Measurements from ENCODE around the gene CPT1A. TPM values are rescaled to one million over a fixed set of nuclear protein-coding genes. Genes with fewer than 3 reads are reported as not detected.

Gene CPT1A
- polyA plus RNA-seq, 4 donors: 31.6 to 37.1 (median 35.4) TPM

DNA sequence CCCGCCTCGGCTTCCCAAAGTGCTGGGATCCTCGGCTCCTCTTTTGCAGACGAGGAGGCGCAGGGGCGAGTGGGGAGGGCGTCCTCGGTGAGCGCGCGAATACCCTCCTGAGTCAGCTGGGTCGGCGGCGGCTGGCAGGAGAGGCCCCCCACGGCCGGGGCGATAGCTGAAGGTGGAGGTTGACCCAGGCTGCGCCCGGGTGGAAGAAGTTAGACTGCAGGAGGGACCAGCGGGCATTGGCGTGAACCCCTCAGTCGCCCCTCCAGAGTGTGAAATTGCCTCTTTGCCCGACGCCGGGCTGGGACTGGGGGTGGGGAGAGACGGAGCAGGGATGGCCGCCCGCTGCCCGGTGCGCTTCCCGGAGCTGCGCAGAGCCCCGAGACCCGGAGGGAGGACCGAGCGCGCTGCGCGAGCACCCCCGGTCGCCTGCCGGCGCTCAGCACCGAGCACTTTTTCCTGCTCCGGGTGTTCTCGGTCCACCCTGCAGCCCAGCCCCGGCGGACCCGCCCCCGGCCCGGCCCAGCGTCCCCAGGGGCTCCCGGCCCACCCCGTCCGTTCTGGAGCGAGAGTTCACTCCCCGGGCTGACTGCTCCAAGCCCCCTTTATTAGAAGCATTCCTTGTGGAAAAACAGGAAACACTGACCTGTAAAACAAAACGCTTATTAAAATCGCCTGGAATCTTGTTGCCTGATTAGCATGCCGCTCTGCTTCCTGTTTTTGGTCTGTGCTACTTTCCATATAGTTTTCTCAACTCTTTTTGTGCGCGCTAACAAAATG lies 13.7 kb upstream of the CPT1A start:
- no peak for DNase-seq (ENCODE audit: low read depth in 4 of 4, low spot score in 3 of 4)

DNA sequence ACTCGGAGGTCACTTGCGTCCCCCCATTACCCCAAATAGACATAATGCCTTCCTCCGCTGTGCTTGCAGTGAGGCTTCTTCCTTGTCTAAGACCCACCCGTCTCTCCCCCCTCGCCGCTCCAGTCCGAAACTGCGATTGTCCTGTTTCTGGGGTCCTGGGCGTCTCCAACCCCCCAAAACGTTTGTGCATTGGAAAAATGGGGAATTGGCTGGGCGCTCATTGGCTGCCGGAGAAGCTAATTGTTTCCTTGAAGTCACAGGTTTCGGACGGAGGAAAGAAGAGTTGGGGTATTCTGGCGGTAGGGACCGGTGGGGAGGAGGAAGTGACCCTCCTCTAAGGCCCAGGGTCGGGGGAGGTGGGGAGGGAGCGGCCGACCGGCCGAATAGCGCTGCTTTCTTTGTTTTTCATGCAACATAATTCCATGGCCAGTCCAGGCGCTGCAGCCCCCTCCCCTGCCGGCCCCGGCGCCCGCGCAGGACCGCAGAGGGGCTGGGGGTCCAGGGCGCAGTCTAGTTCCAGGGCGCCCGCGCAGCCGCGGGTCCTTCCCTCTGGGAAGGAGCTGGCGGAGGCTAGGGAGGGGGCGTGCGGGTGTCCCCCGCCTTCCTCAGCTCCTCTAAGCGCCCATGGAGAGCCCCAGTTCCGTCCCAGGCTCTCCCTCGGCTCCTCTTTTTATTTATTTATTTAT lies 12.7 kb upstream of the CPT1A start:
- no peak for DNase-seq (ENCODE audit: low read depth in 4 of 4, low spot score in 3 of 4)

DNA sequence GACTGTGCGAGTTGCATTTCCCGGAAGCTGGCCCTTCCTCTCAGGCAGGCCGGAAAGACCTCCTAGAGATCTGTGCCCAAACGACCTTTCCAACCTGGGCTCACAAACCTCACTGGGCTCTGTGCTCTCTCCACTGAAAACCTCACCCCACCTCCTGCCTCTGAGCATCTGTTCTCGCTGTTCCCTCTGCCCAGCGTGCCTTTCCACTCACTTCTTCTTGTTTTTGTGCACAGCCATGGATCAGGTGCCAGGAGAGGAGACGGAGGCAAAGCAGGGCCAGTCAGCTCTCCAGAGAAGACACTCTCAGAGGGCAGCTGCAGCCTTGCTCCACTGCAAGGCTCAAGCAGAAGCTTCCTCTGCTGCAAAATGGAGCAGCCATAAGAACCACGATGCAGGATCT lies 10.9 kb upstream of the CPT1A start:
- DNase-seq (ENCODE audit: low read depth in 4 of 4, low spot score in 3 of 4): no peak

DNA sequence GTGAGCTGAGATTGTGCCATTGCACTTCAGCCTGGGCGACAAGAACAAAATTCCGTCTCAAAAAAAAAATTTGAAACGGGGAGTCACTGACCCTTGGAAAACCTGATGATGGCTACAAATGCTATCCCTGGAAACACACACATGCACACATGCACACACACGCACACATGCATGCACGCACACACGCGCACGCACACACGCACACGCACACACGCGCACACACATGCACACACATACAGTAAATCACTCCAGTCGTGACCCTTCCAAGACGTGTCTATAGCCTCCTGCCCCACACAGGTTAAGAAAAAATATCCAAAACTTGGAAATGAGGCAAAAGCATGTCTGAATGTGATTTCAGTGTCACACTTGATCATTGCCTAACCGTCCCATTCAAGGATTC lies 6.7 kb upstream of the CPT1A start:
- DNase-seq (ENCODE audit: low read depth in 4 of 4, low spot score in 3 of 4): no peak

DNA sequence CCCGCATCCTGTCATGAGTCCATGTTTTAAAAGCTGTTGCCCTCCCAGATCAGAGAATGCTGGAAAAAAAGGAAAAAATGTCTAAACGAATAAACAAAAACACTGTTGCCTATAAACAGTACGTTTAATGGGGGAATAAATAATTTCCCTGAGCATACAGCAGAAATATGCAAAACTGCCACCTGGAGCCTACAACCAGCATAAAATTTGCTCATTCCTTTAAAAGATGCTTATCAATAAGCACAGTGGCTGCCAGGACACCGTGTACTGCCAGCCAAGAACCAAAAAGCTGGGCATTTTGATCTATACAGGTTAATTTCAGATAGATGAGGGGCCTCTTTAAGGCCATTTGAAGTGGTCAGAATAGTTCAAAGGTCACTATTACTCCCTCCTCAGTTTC lies 5.7 kb upstream of the CPT1A start:
- DNase-seq (ENCODE audit: low read depth in 4 of 4, low spot score in 3 of 4): no peak

DNA sequence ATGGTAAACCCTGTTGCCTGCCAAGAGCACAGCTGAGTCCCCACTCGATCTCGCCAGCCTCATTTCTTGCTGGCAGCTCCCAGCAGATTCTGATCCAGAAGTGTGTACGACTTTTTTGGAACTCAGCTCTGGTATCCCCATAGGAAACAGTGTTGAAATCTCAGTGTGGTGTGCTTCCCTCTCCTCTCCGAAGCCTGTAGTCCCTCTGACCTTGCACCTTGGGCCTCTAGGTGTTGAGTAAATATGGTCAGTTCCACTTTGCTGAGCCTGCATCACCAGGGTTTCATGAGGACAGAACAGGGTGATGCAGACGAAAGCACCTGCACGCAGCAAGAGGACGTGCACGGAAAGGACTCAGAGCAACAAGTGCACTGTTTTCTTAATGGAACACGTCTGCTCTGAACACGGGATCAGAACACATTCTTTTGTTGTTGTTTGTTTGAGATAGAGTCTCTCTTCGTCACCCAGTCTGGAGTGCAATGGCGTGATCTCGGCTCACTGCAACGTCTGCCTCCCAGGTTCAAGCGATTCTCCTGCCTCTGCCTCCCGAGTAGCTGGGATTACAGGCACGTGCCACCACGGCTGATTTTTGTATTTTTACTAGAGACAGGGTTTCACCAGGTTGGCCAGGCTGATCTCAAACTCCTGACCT lies 3.8 kb upstream of the CPT1A start:
- DNase-seq (ENCODE audit: low read depth in 4 of 4, low spot score in 3 of 4): no peak

DNA sequence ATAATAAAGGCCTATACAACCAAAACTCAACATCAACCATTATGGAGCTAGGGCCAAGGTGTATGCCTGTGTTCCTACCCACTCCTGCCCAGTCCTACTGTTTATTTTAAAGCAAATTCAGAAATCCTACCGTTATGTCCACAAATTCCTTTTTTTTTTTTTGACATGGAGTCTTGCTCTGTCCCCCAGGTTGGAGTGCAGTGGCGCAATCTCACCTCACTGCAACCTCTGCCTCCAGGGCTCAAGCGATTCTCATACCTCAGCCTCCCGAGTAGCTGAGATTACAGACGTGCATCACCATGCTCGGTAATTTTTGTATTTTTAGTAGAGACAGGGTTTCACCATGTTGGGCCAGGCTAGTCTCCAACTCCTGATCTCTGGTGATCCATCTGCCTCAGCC lies 3.1 kb upstream of the CPT1A start:
- no peak for DNase-seq (ENCODE audit: low read depth in 4 of 4, low spot score in 3 of 4)

DNA sequence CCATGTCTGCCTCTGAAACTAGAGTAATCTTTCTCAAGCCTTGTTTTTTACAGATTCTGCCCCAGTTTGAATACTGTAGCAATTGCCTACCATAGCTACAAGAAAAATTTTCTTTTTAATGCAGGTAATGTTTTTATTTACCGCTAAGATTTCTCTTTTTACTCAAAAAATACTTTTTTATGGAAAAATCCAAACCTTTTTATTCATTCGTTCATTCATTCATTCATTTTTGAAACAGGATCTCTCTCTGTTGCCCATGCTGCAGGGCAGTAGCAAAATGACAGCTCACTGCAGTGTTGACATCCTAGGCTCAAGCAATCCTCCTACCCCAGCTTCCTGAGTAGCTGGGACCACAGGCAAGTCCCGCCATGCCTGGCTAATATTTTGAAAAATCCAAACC lies 2.7 kb upstream of the CPT1A start:
- DNase-seq (ENCODE audit: low read depth in 4 of 4, low spot score in 3 of 4): no peak

DNA sequence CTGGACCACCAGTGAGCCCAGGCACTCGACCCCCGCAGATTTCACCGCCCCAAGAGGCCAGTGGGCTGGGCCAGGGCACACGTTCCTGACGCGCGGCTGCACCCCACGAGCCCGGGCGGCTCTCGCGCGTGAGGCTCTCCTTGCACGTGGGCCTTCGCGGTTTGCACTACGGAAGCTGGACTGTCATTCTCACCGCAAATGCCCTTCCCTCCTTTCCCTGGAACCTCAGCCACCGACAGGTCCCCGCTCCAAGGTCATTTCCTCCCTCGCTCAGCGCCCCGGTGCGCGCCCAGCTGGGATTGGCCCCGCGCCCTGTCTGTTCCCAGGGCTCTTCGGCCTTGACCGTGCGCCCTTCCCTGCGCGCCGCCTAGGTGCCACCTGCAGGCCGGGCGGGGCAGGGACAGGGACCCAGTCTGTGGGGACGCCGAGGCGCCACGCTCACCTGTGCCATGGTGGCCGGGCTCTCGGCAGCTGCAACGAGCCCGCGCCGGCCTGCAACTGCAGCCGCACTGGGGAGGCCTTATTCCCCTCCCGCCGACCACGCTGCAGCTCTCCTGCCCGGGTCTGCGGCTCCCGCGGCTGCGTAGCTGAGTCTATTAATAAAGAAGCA lies 2.1 kb upstream of the CPT1A start:
- DNase-seq (ENCODE audit: low read depth in 4 of 4, low spot score in 3 of 4): no peak

DNA sequence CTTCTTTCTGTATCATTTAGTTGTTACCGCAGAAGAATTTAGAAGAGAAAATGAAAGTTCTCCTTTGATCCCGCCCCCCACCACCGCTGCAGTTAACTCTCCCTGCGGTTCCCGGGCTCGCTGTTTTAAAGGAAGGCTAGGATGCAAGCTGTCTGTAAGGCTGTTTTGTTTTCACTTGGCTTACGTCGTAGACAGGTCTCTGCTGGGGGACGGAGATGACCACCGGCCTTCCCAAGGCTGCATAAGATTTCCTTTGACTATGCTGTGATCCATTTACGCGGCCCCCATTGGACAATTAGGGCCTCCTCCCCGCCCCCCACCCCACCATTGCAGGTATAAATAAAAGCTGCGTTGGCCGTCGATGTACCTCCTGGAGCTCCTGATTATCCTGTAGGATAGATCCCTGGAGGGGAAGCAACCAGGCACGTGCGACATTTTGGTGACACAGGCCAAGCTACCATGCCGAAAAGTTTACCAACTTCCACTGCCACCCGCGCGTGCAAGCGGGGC lies 1.4 kb upstream of the CPT1A start:
- no peak for DNase-seq (ENCODE audit: low read depth in 4 of 4, low spot score in 3 of 4)

DNA sequence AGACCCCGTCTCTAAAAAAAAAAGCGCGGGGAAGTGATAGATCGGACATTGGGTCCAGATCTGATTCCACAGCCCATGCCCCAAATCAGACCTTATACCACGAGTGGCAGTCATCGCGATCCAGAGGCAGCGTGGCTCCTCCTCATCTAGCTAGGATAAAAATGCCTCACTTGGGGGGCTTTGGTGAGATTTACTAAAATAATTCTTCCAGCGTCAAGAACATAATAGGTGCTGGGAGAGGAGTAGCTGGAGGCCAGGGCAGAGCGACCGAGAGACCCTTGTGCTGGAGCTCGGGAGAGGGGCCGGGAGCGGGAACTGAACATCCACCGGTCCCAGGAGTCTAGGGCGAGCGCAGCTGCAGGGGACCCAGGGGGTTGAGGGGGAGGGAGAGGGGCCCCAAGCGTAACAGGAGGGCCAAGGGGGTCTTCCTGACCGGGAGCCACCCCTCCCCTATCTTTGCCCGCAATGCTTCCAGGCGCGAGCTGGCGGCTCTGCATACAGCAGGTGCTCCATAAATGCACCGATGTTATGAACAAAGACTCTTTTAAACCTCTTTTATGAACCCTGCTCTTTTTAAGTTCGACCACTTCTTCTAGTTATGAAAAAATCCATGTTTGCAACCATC lies 823 bp upstream of the CPT1A start:
- no peak for DNase-seq (ENCODE audit: low read depth in 4 of 4, low spot score in 3 of 4)

DNA sequence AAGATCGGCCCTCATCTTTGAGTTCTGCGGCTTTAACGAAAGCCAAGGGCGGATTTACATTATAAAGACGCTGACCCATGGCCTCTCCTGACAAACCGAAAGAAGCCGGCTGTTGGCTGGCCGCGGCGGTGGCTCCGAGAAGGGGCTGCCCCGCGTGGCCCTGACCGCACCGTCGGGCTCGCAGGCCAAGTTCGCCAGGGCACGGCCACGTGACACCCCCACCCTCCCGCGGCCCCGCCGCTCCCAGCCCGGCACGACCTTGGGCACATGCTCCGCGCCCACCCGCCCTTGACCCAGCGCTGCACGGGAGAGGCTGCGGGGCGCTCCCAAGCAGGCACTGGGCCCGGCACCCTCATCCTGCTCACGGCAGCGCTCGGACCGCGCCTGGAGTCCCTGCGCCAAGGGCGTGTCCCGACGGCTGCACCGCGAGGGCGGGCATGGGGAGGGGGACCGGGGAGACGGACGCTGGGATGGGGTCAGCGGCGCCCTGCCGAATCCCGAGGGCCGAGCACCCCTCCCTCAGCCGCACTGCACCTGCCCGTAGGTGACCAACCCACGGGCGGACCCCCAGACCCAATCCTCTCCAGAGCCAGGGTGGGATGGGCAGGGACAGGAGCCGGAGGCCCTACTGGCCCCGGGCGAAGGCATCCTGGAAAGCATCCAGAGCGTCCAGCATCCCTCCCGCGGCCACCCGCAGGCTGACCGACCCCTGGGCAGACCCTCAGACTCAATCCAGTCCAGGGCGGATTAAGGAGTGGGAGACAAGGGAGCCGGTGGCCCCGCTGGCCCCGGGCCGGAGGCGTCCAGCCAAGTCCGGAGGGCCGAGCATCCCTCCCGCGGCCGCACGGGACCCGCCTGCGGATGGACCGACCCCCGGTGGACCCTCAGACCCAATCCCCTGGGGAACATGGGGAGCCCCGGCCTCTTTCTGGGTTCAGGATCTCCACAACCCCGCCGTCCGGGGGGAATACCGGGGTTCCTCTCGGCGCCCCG lies 759 bp downstream of the CPT1A start:
- peak in 1 of 4 donors; percentile 51 for DNase-seq (ENCODE audit: low read depth in 4 of 4, low spot score in 3 of 4)

DNA sequence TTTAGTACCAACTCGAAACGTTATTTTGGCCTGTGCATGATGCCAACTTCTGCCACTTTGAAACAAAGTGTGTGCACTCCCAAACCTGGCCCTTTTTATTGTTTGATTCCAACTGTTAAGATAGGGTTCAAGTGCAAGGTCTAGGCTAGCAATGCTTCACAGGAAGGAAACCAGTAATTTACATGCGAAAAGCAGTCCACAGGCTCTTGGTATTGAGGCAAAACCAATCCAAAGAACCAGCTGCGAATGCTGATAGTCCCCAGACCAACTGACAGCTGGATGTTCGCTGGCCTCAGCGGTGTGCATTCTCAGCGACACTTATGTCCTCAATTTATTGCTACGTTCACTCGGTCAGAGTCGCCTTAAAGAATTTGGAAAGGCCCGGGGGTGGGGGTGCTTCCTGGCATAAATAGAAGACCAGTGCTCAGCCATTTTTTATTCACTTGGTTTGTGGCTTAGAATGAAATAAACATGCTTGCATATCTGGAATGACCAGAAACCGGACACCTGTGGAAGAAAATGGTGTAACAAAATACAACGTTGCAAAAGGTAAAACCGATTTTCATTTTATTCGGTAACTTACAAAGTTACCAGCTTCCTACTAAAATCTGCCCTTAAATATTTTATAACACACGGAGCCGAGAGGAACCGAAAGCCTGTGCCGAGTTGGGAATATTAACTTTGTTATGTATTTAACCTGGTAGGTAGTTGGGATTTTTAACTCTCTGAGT lies 1.6 kb downstream of the CPT1A start:
- no peak for DNase-seq (ENCODE audit: low read depth in 4 of 4, low spot score in 3 of 4)

DNA sequence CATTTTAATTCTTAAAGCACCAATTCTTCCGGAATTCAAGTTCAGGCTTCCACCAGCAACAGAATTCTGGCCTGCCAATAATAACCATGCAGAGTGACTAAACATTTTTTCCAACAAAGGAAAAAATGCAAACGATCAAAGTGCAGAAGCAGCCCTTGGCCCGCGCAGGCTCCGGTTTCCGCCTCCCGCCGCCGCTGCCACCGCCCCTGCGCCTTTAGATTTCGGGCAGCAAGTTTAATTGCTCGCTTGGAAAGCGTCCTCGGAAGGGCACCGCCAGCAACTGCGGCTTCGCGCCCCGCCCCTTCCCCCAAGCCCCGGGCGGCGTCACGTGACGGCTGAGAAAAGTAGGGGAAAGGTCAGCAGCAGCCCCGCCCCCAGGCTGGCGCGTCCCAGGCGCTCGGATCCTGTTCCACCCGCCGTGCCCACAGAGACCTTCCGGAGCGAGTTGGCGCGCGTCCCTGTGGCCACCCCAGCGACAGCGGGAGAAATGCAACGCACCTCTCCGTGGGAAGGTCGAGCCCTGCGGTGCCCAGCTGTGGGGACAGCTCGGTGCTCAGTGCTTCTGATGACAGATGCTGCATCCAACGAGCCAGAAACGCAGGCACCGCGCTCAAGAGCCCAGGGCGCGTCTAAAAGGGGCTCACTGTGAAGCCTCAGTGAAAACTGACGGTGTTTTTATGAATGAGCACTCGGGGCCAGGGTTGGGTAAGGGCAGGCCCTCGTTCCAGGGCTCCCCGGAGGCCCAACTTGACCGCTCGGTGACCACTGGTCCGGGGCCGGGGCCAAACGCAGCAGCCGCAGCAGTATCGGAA lies 2.5 kb downstream of the CPT1A start:
- peak; percentile 80 to 88 (median 84) for DNase-seq (ENCODE audit: low read depth in 4 of 4, low spot score in 3 of 4)

DNA sequence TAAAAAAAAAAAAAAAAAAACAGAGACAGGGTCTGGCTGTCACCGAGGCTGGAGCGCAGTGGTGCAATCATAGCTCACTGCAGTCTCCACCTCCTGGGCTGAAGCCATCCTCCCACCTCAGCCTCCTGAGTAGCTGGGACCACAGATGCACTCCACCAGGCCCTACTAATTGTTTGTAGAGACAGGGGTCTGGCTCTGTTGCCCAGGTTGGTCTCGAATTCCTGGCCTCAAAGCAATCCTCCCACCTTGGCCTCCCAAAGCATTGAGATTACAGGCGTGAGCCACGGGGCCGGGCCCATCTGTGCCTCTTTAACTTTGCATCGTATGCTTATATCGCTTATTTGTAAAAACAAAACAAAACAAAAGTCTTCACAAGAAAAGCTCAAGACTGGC lies 3.1 kb downstream of the CPT1A start:
- DNase-seq (ENCODE audit: low read depth in 4 of 4, low spot score in 3 of 4): no peak

DNA sequence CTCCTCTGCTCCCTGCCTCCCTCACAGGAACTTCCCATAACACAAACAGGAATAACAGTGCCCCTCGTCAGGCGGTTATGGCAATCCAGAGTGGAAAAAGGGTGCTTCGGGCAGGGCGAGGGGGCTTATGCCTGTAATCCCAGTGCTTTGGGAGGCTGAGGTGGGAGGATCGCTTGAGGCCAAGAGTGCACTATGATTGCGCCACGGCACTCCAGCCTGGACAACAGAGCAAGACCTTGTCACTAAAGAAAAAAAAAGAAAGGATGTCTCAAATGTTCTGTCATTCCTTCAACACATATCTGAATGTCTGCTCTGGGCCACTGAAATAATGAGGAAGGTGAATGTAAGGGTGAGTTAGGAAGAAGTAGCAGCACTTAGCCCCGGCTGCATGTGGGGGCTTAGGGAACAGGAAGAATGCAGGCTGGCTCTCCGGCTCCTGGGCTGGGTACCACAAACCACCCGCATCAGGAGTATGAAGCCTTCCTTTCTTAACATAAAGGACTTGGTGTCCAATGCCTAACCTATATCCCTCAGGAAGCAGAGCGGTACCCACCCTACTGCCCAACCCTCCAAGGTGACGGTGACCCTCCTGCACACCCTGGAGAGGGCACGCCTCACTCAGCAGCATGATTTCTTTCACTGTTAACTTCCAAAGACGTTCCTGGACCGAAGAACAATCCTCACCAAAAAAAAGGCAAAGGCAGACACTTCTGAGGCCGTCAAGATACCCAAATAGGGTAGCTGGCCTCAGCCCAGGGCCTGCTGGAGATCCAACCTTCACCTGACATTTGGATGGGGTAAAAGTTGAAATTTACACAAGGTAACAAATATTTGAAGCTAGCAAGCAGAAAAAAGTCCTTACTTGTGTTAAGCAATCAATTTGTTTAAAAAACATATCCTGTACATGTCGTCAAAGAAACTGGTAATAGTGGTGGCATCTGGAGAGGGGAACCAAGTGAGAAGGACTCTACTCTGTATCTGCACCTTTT lies 3.8 kb downstream of the CPT1A start:
- no peak for DNase-seq (ENCODE audit: low read depth in 4 of 4, low spot score in 3 of 4)

DNA sequence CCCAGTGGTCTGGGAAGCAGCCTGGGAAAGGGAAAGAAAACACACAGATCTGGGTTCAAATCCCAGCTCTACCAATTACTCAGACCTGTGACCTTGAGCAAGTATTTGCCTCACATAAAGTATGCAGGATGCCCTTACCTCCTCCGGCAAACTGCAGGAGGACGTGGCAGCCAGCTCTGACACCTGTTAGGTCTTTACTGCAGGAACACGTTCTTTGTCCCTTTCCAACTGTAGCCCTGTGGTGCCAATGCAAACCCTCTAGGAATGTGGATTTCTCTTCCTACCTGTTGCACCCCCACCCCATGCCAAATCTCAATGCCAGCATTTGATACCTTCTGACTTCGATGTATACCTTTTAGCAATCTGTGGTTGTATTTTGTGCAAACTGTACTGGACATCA lies 6.0 kb downstream of the CPT1A start:
- DNase-seq (ENCODE audit: low read depth in 4 of 4, low spot score in 3 of 4): no peak
